Measurements from ENCODE around the gene NKPD1.

NKPD1 gene

GRCh38 chr19:45160870-45161737, at the start of gene NKPD1:
TSS of gene NKPD1 (minus strand) at chr19:45160982. CDS start at chr19:45160150, 832 bp downstream.
- no peak for DNase-seq

- DNase-seq = no peak
Measured at GRCh38 chr19:45206328-45206727, 45.5 kb upstream of the NKPD1 start.

- no peak for DNase-seq
Measured at GRCh38 chr19:45205810-45206209, 45.0 kb upstream of the NKPD1 start.

- DNase-seq = no peak
Measured at GRCh38 chr19:45202637-45203036, 41.9 kb upstream of the NKPD1 start.

- DNase-seq = no peak
Measured at GRCh38 chr19:45200568-45200967, 39.8 kb upstream of the NKPD1 start.

- no peak for DNase-seq
Measured at GRCh38 chr19:45195764-45196163, 35.0 kb upstream of the NKPD1 start.

- DNase-seq = no peak
Measured at GRCh38 chr19:45191375-45191774, 30.6 kb upstream of the NKPD1 start.

GRCh38 chr19:45189971-45190370, 29.2 kb upstream of the NKPD1 start:
- no peak for DNase-seq

- DNase-seq = no peak
Measured at GRCh38 chr19:45187421-45188100, 26.8 kb upstream of the NKPD1 start.

- DNase-seq = no peak
Measured at GRCh38 chr19:45186509-45187334, 25.9 kb upstream of the NKPD1 start.

GRCh38 chr19:45184115-45184514, 23.3 kb upstream of the NKPD1 start:
- DNase-seq = no peak

- DNase-seq = no peak
Measured at GRCh38 chr19:45182758-45183157, 22.0 kb upstream of the NKPD1 start.

GRCh38 chr19:45180936-45181335, 20.2 kb upstream of the NKPD1 start:
- no peak for DNase-seq

GRCh38 chr19:45179892-45180370, 19.1 kb upstream of the NKPD1 start:
- no peak for DNase-seq

- DNase-seq = peak; percentile 59
Measured at GRCh38 chr19:45179072-45179891, 18.5 kb upstream of the NKPD1 start.

GRCh38 chr19:45178262-45179071, 17.7 kb upstream of the NKPD1 start, which contains the start of gene BLOC1S3:
TSS of gene BLOC1S3 (plus strand) at chr19:45178784. CDS start at chr19:45179297, 513 bp downstream.
- peak; percentile 99 for DNase-seq

- DNase-seq = no peak
Measured at GRCh38 chr19:45177817-45178261, 17.1 kb upstream of the NKPD1 start, which contains the start of gene TRAPPC6A. TSS of gene TRAPPC6A (minus strand) at chr19:45178237. CDS start at chr19:45178218, 19 bp downstream.

- no peak for DNase-seq
Measured at GRCh38 chr19:45175515-45176345, 14.9 kb upstream of the NKPD1 start.

GRCh38 chr19:45173816-45174215, 13.0 kb upstream of the NKPD1 start:
- no peak for DNase-seq

GRCh38 chr19:45172611-45173208, 11.9 kb upstream of the NKPD1 start:
- DNase-seq = no peak

Measured in activated CD4-positive, CD25-positive, alpha-beta regulatory T cell treated with anti-CD3 and anti-CD28 coated beads, Interleukin-2, amount 50 U/mL, for 72 hours (primary cell).